Neural crest cell (in vitro differentiated cells): ENCODE measurements around the gene STAG1. TPM values are rescaled to one million over a fixed set of nuclear protein-coding genes. Genes with fewer than 3 reads are reported as not detected.
A peak's percentile ranks its signal among the peaks of the same experiment; 100 is the strongest.

Experiments
- DNase-seq: peaks from one replicate; pipeline ENCODE4 v3.0.0; 2021; ENCODE audit warnings: low read depth, mixed read lengths, low spot score
- H3K27ac Mint-ChIP-seq: one replicate; pipeline ENCODE4 v1.8.0; 2021; ENCODE audit warnings: mild to moderate bottlenecking, mixed read lengths; ENCODE audit not compliant: unreplicated experiment
- H3K27me3 Mint-ChIP-seq: 2 replicates; pipeline ENCODE4 v1.8.0; 2021; ENCODE audit warnings: low read depth, mild to moderate bottlenecking, mixed read lengths
- H3K36me3 Mint-ChIP-seq: 2 replicates; pipeline ENCODE4 v1.8.0; 2021; ENCODE audit warnings: low read depth, mild to moderate bottlenecking, mixed read lengths
- H3K4me1 Mint-ChIP-seq: 2 replicates; pipeline ENCODE4 v1.8.0; 2021; ENCODE audit warnings: mixed read lengths
- H3K4me3 Mint-ChIP-seq: one replicate; pipeline ENCODE4 v1.8.0; 2021; ENCODE audit warnings: mild to moderate bottlenecking, mixed read lengths
- H3K9me3 Mint-ChIP-seq: 2 replicates; pipeline ENCODE4 v1.8.0; 2021; ENCODE audit warnings: mixed read lengths
- CTCF ChIP-seq: fragments of 200-600 bp; sonication (generic); conservative IDR thresholded peaks from 2 replicates; pipeline ENCODE4 v1.5.0; 2021; ENCODE audit warnings: antibody characterized with exemption, mild to moderate bottlenecking
- total RNA-seq: library from RNA; stranded (reverse); gene quantifications from 2 replicates; pipeline ENCODE4 v1.2.1, GENCODE V29; 2021

Gene STAG1
- total RNA-seq, 1 donor from 2014 or later, result 47.0 TPM

- Mint-ChIP-seq H3K4me3 (no peak overlapping the region), H3K4me1 (no peaks in the 10 kb centered on the region), H3K36me3 (peaks cover 15% of the 10 kb centered on the region), H3K9me3 (peaks cover 3% of the 10 kb centered on the region), H3K27me3 (no peaks in the 10 kb centered on the region), H3K27ac (no peak overlapping the region)
- no peak for DNase-seq
- TF ChIP-seq CTCF, result no peak
These were observed 398.7 kb downstream of the STAG1 start for GRCh38 chr3:136353461-136353860.

- no peak overlapping the region for H3K27ac Mint-ChIP-seq
- H3K27me3 Mint-ChIP-seq, result no peaks in the 10 kb centered on the region
- peaks cover 3% of the 10 kb centered on the region for H3K9me3 Mint-ChIP-seq
- H3K36me3 Mint-ChIP-seq, result peaks cover 15% of the 10 kb centered on the region
- no peak overlapping the region for H3K4me3 Mint-ChIP-seq
- TF ChIP-seq CTCF, result peak; percentile 53
- H3K4me1 Mint-ChIP-seq, result no peaks in the 10 kb centered on the region
- DNase-seq, result no peak
These were observed 400.3 kb downstream of the STAG1 start for GRCh38 chr3:136351905-136352304.

GRCh38 chr3:136351351-136351750, 400.8 kb downstream of the STAG1 start:
- no peak for TF ChIP-seq CTCF
- DNase-seq, result no peak
- H3K4me3 Mint-ChIP-seq, result no peak overlapping the region
- no peak overlapping the region for H3K27ac Mint-ChIP-seq
- H3K36me3 Mint-ChIP-seq, result peaks cover 15% of the 10 kb centered on the region
- H3K4me1 Mint-ChIP-seq, result no peaks in the 10 kb centered on the region
- H3K9me3 Mint-ChIP-seq, result peaks cover 3% of the 10 kb centered on the region
- no peaks in the 10 kb centered on the region for H3K27me3 Mint-ChIP-seq

- Mint-ChIP-seq H3K4me1 (no peaks in the 10 kb centered on the region), H3K4me3 (no peak overlapping the region), H3K27me3 (no peaks in the 10 kb centered on the region), H3K27ac (no peak overlapping the region), H3K9me3 (no peaks in the 10 kb centered on the region), H3K36me3 (peaks cover 9% of the 10 kb centered on the region)
- DNase-seq, result no peak
- TF ChIP-seq CTCF, result no peak
These were observed 401.6 kb downstream of the STAG1 start for GRCh38 chr3:136350557-136350956.

GRCh38 chr3:136350132-136350531, 402.0 kb downstream of the STAG1 start:
- Mint-ChIP-seq H3K4me1 (no peaks in the 10 kb centered on the region), H3K27me3 (no peaks in the 10 kb centered on the region), H3K36me3 (peaks cover 6% of the 10 kb centered on the region), H3K9me3 (no peaks in the 10 kb centered on the region), H3K27ac (no peak overlapping the region), H3K4me3 (no peak overlapping the region)
- TF ChIP-seq CTCF, result no peak
- no peak for DNase-seq

GRCh38 chr3:136346486-136346885, 405.7 kb downstream of the STAG1 start:
- TF ChIP-seq CTCF, result no peak
- peaks cover 10% of the 10 kb centered on the region for H3K36me3 Mint-ChIP-seq
- DNase-seq, result no peak
- peaks cover 11% of the 10 kb centered on the region for H3K4me1 Mint-ChIP-seq
- no peak overlapping the region for H3K4me3 Mint-ChIP-seq
- H3K27me3 Mint-ChIP-seq, result no peaks in the 10 kb centered on the region
- no peak overlapping the region for H3K27ac Mint-ChIP-seq
- H3K9me3 Mint-ChIP-seq, result no peaks in the 10 kb centered on the region
